ENCODE data around the gene SRSF3.

The SRSF3 gene

GRCh38 chr6:36624461-36625157 lies 30.4 kb downstream of the SRSF3 start:
- DNase-seq, result no peak

GRCh38 chr6:36625158-36625919 lies 31.2 kb downstream of the SRSF3 start:
- no peak for DNase-seq

- DNase-seq, result no peak
Observed at GRCh38 chr6:36626636-36627035, 32.5 kb downstream of the SRSF3 start.

- DNase-seq, result no peak
Observed at GRCh38 chr6:36627141-36627540, 33.0 kb downstream of the SRSF3 start.

- no peak for DNase-seq
Observed at GRCh38 chr6:36627801-36628246, 33.7 kb downstream of the SRSF3 start.

- DNase-seq, result no peak
Observed at GRCh38 chr6:36629784-36630183, 35.6 kb downstream of the SRSF3 start.

GRCh38 chr6:36631326-36632011 lies 37.3 kb downstream of the SRSF3 start:
- DNase-seq, result no peak

GRCh38 chr6:36633370-36633769 lies 39.2 kb downstream of the SRSF3 start:
- no peak for DNase-seq

- no peak for DNase-seq
Observed at GRCh38 chr6:36633915-36634314, 39.8 kb downstream of the SRSF3 start.

GRCh38 chr6:36634317-36635108 lies 40.4 kb downstream of the SRSF3 start:
- DNase-seq, result no peak

- no peak for DNase-seq
Observed at GRCh38 chr6:36636283-36636682, 42.1 kb downstream of the SRSF3 start.

- DNase-seq, result no peak
Observed at GRCh38 chr6:36636687-36637418, 42.7 kb downstream of the SRSF3 start.

GRCh38 chr6:36638579-36638978 lies 44.4 kb downstream of the SRSF3 start:
- no peak for DNase-seq

GRCh38 chr6:36639171-36639808 lies 45.1 kb downstream of the SRSF3 start:
- no peak for DNase-seq

- DNase-seq, result no peak
Observed at GRCh38 chr6:36641543-36641942, 47.4 kb downstream of the SRSF3 start.

- DNase-seq, result no peak
Observed at GRCh38 chr6:36642913-36643817, 49.0 kb downstream of the SRSF3 start.

- no peak for DNase-seq
Observed at GRCh38 chr6:36643977-36644376, 49.8 kb downstream of the SRSF3 start.

- DNase-seq, result no peak
Observed at GRCh38 chr6:36649086-36649485, 54.9 kb downstream of the SRSF3 start.

- DNase-seq, result no peak
Observed at GRCh38 chr6:36649701-36650484, 55.7 kb downstream of the SRSF3 start.

All from activated CD4-positive, alpha-beta T cell treated with anti-CD3 and anti-CD28 coated beads, Interleukin-2, amount 50 U/mL, for 48 hours (primary cell).